ENCODE measurements around the gene ATG13. TPM values are rescaled to one million over a fixed set of nuclear protein-coding genes. Genes with fewer than 3 reads are reported as not detected.

Gene ATG13
- total RNA-seq, 4 donors from 2014 or later, result 56.4 to 125 (median 90.8) TPM

- no peak for TF ChIP-seq CTCF (IDR thresholded peaks at IDR 0.05; ENCODE audit: low read depth)
Observed at GRCh38 chr11:46682773-46683752, 65.7 kb downstream of the ATG13 start.

- no peak for TF ChIP-seq CTCF (IDR thresholded peaks at IDR 0.05; ENCODE audit: low read depth)
Observed at GRCh38 chr11:46684367-46684766, 67.0 kb downstream of the ATG13 start.

GRCh38 chr11:46686886-46687795 lies 69.8 kb downstream of the ATG13 start:
- TF ChIP-seq CTCF (IDR thresholded peaks at IDR 0.05; ENCODE audit: low read depth), result no peak

- TF ChIP-seq CTCF (IDR thresholded peaks at IDR 0.05; ENCODE audit: low read depth), result no peak
Observed at GRCh38 chr11:46690702-46691101, 73.3 kb downstream of the ATG13 start.

- no peak for TF ChIP-seq CTCF (IDR thresholded peaks at IDR 0.05; ENCODE audit: low read depth)
Observed at GRCh38 chr11:46692450-46692849, 75.1 kb downstream of the ATG13 start.

GRCh38 chr11:46693597-46694012 lies 76.3 kb downstream of the ATG13 start:
- TF ChIP-seq CTCF (IDR thresholded peaks at IDR 0.05; ENCODE audit: low read depth), result no peak

GRCh38 chr11:46694072-46694471 lies 76.7 kb downstream of the ATG13 start:
- no peak for TF ChIP-seq CTCF (IDR thresholded peaks at IDR 0.05; ENCODE audit: low read depth)

All from subcutaneous adipose tissue (tissue), 4 donors.